ENCODE results near the gene NPTXR. TPM values are rescaled to one million over a fixed set of nuclear protein-coding genes. Genes with fewer than 3 reads are reported as not detected.

The NPTXR gene
- total RNA-seq, 1 experiment from 2014 or later, result 129 TPM

GRCh38 chr22:38886333-38886732 lies 42.5 kb upstream of the NPTXR start:
- Histone ChIP-seq H3K4me3 (ENCODE audit: low read depth, low read length, poor library complexity, severe bottlenecking) (no peak overlapping the region), H3K36me3 (ENCODE audit: insufficient read depth, low read length, poor library complexity, severe bottlenecking) (no peaks in the 10 kb centered on the region), H3K27me3 (replicated peaks; ENCODE audit: insufficient read depth, low read depth, low read length, poor library complexity) (no peaks in the 10 kb centered on the region), H3K27ac (ENCODE audit: low read depth, low read length, poor library complexity, severe bottlenecking) (no peak overlapping the region), H3K9me3 (ENCODE audit: low read depth, low read length, poor library complexity, severe bottlenecking) (no peaks in the 10 kb centered on the region), H3K4me1 (ENCODE audit: insufficient read depth, low read length, poor library complexity, severe bottlenecking) (peaks cover under 1% of the 10 kb centered on the region)
- ChIA-PET CTCF (no interaction called here), POLR2A (ENCODE audit: low non-redundant PET) (no interaction called here)
- no TSS peak for BruUV-seq (replicated peaks)
- intact Hi-C loops (cut with micrococcal nuclease; ENCODE audit: unreplicated experiment), result no loop called here
- TF ChIP-seq, protein P1, sequence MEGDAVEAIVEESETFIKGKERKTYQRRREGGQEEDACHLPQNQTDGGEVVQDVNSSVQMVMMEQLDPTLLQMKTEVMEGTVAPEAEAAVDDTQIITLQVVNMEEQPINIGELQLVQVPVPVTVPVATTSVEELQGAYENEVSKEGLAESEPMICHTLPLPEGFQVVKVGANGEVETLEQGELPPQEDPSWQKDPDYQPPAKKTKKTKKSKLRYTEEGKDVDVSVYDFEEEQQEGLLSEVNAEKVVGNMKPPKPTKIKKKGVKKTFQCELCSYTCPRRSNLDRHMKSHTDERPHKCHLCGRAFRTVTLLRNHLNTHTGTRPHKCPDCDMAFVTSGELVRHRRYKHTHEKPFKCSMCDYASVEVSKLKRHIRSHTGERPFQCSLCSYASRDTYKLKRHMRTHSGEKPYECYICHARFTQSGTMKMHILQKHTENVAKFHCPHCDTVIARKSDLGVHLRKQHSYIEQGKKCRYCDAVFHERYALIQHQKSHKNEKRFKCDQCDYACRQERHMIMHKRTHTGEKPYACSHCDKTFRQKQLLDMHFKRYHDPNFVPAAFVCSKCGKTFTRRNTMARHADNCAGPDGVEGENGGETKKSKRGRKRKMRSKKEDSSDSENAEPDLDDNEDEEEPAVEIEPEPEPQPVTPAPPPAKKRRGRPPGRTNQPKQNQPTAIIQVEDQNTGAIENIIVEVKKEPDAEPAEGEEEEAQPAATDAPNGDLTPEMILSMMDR (conservative IDR thresholded peaks at IDR 0.05; ENCODE audit: low read depth, low read length), result no peak
- TF ChIP-seq EZH2 (IDR thresholded peaks at IDR 0.05; ENCODE audit: borderline replicate concordance, low read depth, low read length, poor library complexity, severe bottlenecking), result no peak
- DNase-seq (ENCODE audit: low spot score), result no peak

- intact Hi-C loops (cut with micrococcal nuclease; ENCODE audit: unreplicated experiment), result no loop called here
- ChIA-PET CTCF (interaction anchor here (0.5 kb wide), 1 partner anchor 28 kb away, joined by 4 read pairs; no protein-coding TSS in a partner anchor), POLR2A (ENCODE audit: low non-redundant PET) (no interaction called here)
- Histone ChIP-seq H3K36me3 (ENCODE audit: insufficient read depth, low read length, poor library complexity, severe bottlenecking) (no peaks in the 10 kb centered on the region), H3K27me3 (replicated peaks; ENCODE audit: insufficient read depth, low read depth, low read length, poor library complexity) (no peaks in the 10 kb centered on the region), H3K9me3 (ENCODE audit: low read depth, low read length, poor library complexity, severe bottlenecking) (no peaks in the 10 kb centered on the region), H3K4me3 (ENCODE audit: low read depth, low read length, poor library complexity, severe bottlenecking) (no peak overlapping the region), H3K4me1 (ENCODE audit: insufficient read depth, low read length, poor library complexity, severe bottlenecking) (peaks cover 8% of the 10 kb centered on the region), H3K27ac (ENCODE audit: low read depth, low read length, poor library complexity, severe bottlenecking) (no peak overlapping the region)
- TF ChIP-seq EZH2 (IDR thresholded peaks at IDR 0.05; ENCODE audit: borderline replicate concordance, low read depth, low read length, poor library complexity, severe bottlenecking), result no peak
- TF ChIP-seq, protein P1 (conservative IDR thresholded peaks at IDR 0.05; ENCODE audit: low read depth, low read length), result no peak
- DNase-seq (ENCODE audit: low spot score), result no peak
- no TSS peak for BruUV-seq (replicated peaks)
Observed at GRCh38 chr22:38882972-38883622, 39.3 kb upstream of the NPTXR start.

DNA sequence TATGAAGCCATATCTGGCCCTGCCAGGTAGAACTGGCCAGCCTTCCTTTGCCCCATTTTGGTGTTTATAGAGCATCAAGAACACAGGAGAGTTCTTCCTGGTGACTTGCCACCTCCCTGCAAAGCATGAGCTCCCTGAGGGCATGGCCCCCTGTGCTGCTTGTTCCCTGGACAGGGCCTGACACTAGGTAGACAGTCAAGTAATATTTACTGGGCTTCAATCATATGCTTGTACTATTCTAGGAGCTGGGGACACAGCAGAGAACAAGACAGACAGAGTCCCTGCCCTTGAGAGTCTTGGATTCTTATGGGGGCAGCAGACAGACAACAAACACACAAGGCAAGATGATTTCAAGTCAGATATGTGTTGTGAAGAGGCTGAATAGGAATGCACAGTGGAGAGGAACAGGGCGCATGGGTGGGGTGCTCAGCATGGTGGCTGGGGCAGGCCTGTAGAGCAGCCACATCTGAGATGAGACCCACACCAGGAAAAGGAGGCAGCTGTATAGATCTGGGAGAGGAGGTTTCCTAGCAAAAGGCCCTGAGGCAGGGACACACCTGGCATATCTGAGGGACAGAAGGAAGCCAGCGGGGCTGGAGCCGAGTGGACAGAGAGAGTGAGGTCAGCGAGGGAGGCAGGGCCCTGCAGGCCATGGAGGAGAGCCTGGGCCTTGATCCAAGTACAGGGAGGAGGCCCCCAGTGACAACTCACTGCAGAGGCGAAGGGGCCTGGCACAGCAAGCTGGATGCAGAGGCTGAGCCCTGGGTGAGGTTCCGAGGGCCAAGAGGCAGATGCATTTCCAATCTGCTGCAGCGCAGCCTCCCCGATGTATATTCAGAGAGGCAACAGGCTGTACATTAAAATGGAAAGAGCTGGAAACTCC lies 38.4 kb upstream of the NPTXR start:
- ChIA-PET POLR2A (ENCODE audit: low non-redundant PET) (interaction anchor here (0.5 kb wide), 1 partner anchor 8 kb away, joined by 6 read pairs; no protein-coding TSS in a partner anchor), CTCF (interaction anchor here (0.5 to 1.0 kb wide), 2 partner anchors 13 to 29 kb away, joined by 3 to 4 read pairs; no protein-coding TSS in a partner anchor)
- peak overlapping the region; percentile 45 for H3K27ac ChIP-seq (ENCODE audit: low read depth, low read length, poor library complexity, severe bottlenecking)
- BruUV-seq (replicated peaks), result no TSS peak
- no peaks in the 10 kb centered on the region for H3K27me3 ChIP-seq (replicated peaks; ENCODE audit: insufficient read depth, low read depth, low read length, poor library complexity)
- DNase-seq (ENCODE audit: low spot score), result no peak
- no peak for TF ChIP-seq EZH2 (IDR thresholded peaks at IDR 0.05; ENCODE audit: borderline replicate concordance, low read depth, low read length, poor library complexity, severe bottlenecking)
- TF ChIP-seq, protein P1 (conservative IDR thresholded peaks at IDR 0.05; ENCODE audit: low read depth, low read length), result no peak
- H3K36me3 ChIP-seq (ENCODE audit: insufficient read depth, low read length, poor library complexity, severe bottlenecking), result no peaks in the 10 kb centered on the region
- peaks cover 8% of the 10 kb centered on the region for H3K4me1 ChIP-seq (ENCODE audit: insufficient read depth, low read length, poor library complexity, severe bottlenecking)
- no peaks in the 10 kb centered on the region for H3K9me3 ChIP-seq (ENCODE audit: low read depth, low read length, poor library complexity, severe bottlenecking)
- intact Hi-C loops (cut with micrococcal nuclease; ENCODE audit: unreplicated experiment), result no loop called here
- H3K4me3 ChIP-seq (ENCODE audit: low read depth, low read length, poor library complexity, severe bottlenecking), result no peak overlapping the region
